H4 (cell line): ENCODE results near the gene CLDN2. TPM values are rescaled to one million over a fixed set of nuclear protein-coding genes. Genes with fewer than 3 reads are reported as not detected.

Experiments
- DNase-seq: peaks from one replicate; pipeline ENCODE4 v3.0.0-alpha.2; 2015; ENCODE audit warnings: low spot score
- total RNA-seq: library from RNA; depleted of rRNA; stranded (reverse); fragments of >200 nt; shearing (Covaris generic); gene quantifications from 2 replicates; pipeline ENCODE4 v1.2.3, GENCODE V29; 2014; rRNA removed

The CLDN2 gene
- total RNA-seq, 1 experiment from 2014 or later: not detected

GRCh38 chrX:106959901-106960300 is 39.7 kb downstream of the CLDN2 start:
- DNase-seq: no peak

GRCh38 chrX:106963111-106963510 is 42.9 kb downstream of the CLDN2 start:
- no peak for DNase-seq

GRCh38 chrX:106964290-106964689 is 44.1 kb downstream of the CLDN2 start:
- DNase-seq: no peak

GRCh38 chrX:106966547-106966946 is 46.3 kb downstream of the CLDN2 start:
- DNase-seq: peak; percentile 21

GRCh38 chrX:106972896-106973295 is 52.7 kb downstream of the CLDN2 start:
- DNase-seq: no peak

GRCh38 chrX:106973433-106974149 is 53.4 kb downstream of the CLDN2 start:
- no peak for DNase-seq

GRCh38 chrX:106976416-106976815 is 56.2 kb downstream of the CLDN2 start:
- DNase-seq: no peak

Other genes starting within 250 kb of the CLDN2 start
- not detected in 2 replicates for gene RNF128, start 193.7 kb upstream of the CLDN2 start, total RNA-seq
- 2.6 and 2.9 TPM in 2 replicates for gene TBC1D8B, start 117.7 kb upstream of the CLDN2 start, total RNA-seq
- not detected in 2 replicates for gene RIPPLY1, start 17.1 kb upstream of the CLDN2 start, total RNA-seq
- gene MORC4, start 79.8 kb downstream of the CLDN2 start, total RNA-seq: 8.8 and 10.2 TPM in 2 replicates
- 9.7 and 10.0 TPM in 2 replicates for gene RBM41, start 198.4 kb downstream of the CLDN2 start, total RNA-seq